ENCODE measurements around the gene LRP8. TPM values are rescaled to one million over a fixed set of nuclear protein-coding genes. Genes with fewer than 3 reads are reported as not detected.

The LRP8 gene
- total and polyA plus RNA-seq, 4 donors, result 0.15 to 0.75 (median 0.29) TPM

GRCh38 chr1:53254011-53254640, 73.7 kb downstream of the LRP8 start:
- H3K4me3 ChIP-seq (ENCODE audit: low read depth in 1 of 3, low read length in 3 of 3), result no peak overlapping the region
- no peaks in the 10 kb centered on the region for H3K9me3 ChIP-seq (ENCODE audit: control insufficient read depth in 4 of 4, low read length in 3 of 4)
- 71% methylated on average over 4 of the region's 4 CpGs for WGBS
- H3K27me3 ChIP-seq (ENCODE audit: control insufficient read depth in 4 of 4, insufficient read depth in 4 of 4, low read length in 3 of 4), result peaks cover 0 to 2% (median 0%) of the 10 kb centered on the region in 4 donors
- H3K9ac ChIP-seq (ENCODE audit: low read depth in 1 of 2, low read length in 2 of 2), result no peak overlapping the region
- no peak for TF ChIP-seq NR2F2 (IDR thresholded peaks at IDR 0.05)
- TF ChIP-seq, protein P1, sequence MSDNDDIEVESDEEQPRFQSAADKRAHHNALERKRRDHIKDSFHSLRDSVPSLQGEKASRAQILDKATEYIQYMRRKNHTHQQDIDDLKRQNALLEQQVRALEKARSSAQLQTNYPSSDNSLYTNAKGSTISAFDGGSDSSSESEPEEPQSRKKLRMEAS (IDR thresholded peaks at IDR 0.05), result no peak
- no peak for TF ChIP-seq ATF3 (IDR thresholded peaks at IDR 0.05)
- H3K4me1 ChIP-seq (ENCODE audit: control insufficient read depth in 4 of 4, insufficient read depth in 4 of 4, low read length in 3 of 4), result no peaks in the 10 kb centered on the region
- no peaks in the 10 kb centered on the region for H3K36me3 ChIP-seq (ENCODE audit: control insufficient read depth in 4 of 4, insufficient read depth in 3 of 4, low read depth in 1 of 4, low read length in 3 of 4)
- H3K27ac ChIP-seq (ENCODE audit: low read depth in 1 of 2, low read length in 2 of 2), result no peak overlapping the region
- DNase-seq (ENCODE audit: low spot score), result no peak

GRCh38 chr1:53250325-53250724, 77.5 kb downstream of the LRP8 start:
- Histone ChIP-seq H3K4me3 (ENCODE audit: low read depth in 1 of 3, low read length in 3 of 3) (no peak overlapping the region), H3K9me3 (ENCODE audit: control insufficient read depth in 4 of 4, low read length in 3 of 4) (no peaks in the 10 kb centered on the region), H3K36me3 (ENCODE audit: control insufficient read depth in 4 of 4, insufficient read depth in 3 of 4, low read depth in 1 of 4, low read length in 3 of 4) (no peaks in the 10 kb centered on the region), H3K4me1 (ENCODE audit: control insufficient read depth in 4 of 4, insufficient read depth in 4 of 4, low read length in 3 of 4) (no peaks in the 10 kb centered on the region), H3K9ac (ENCODE audit: low read depth in 1 of 2, low read length in 2 of 2) (no peak overlapping the region), H3K27ac (ENCODE audit: low read depth in 1 of 2, low read length in 2 of 2) (no peak overlapping the region), H3K27me3 (ENCODE audit: control insufficient read depth in 4 of 4, insufficient read depth in 4 of 4, low read length in 3 of 4) (no peaks in the 10 kb centered on the region)
- 70% methylated on average over 4 of the region's 4 CpGs for WGBS
- TF ChIP-seq HNF4G (IDR thresholded peaks at IDR 0.05), result no peak
- no peak for TF ChIP-seq NR2F2 (IDR thresholded peaks at IDR 0.05)
- TF ChIP-seq ZBTB33 (IDR thresholded peaks at IDR 0.05), result no peak
- no peak for TF ChIP-seq FOXA2 (IDR thresholded peaks at IDR 0.05)
- TF ChIP-seq ATF3 (IDR thresholded peaks at IDR 0.05), result no peak
- no peak for TF ChIP-seq RXRA (IDR thresholded peaks at IDR 0.05)
- no peak for TF ChIP-seq REST (IDR thresholded peaks at IDR 0.05)
- TF ChIP-seq GABPA (IDR thresholded peaks at IDR 0.05 in 1 of 2, conservative IDR thresholded peaks at IDR 0.05 in 1 of 2), result no peak
- TF ChIP-seq TAF1 (conservative IDR thresholded peaks at IDR 0.05), result no peak
- DNase-seq (ENCODE audit: low spot score), result no peak

DNA sequence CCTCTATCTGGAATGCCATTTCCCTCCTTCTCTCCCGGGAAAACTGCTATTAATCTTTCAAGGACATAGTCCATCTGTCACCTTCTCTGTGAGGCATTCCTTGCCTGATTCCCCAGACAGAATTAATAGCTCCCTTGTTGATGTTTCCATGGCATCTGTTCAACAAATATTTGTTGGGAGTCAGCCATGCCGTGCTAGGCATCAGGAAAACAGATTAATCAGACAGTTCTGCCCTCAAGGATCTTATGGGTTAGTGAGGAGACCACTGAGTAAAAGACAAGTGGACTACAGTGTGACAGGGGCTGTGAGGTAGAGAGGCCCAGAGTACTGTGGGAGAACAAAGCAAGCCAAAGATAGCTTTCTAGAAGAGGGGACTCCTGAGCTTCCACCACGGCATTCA, 78.2 kb downstream of the LRP8 start:
- Histone ChIP-seq H3K4me3 (ENCODE audit: low read depth in 1 of 3, low read length in 3 of 3) (no peak overlapping the region), H3K9ac (ENCODE audit: low read depth in 1 of 2, low read length in 2 of 2) (no peak overlapping the region), H3K27ac (ENCODE audit: low read depth in 1 of 2, low read length in 2 of 2) (no peak overlapping the region), H3K27me3 (ENCODE audit: control insufficient read depth in 4 of 4, insufficient read depth in 4 of 4, low read length in 3 of 4) (no peaks in the 10 kb centered on the region), H3K9me3 (ENCODE audit: control insufficient read depth in 4 of 4, low read length in 3 of 4) (no peaks in the 10 kb centered on the region), H3K4me1 (ENCODE audit: control insufficient read depth in 4 of 4, insufficient read depth in 4 of 4, low read length in 3 of 4) (no peaks in the 10 kb centered on the region), H3K36me3 (ENCODE audit: control insufficient read depth in 4 of 4, insufficient read depth in 3 of 4, low read depth in 1 of 4, low read length in 3 of 4) (no peaks in the 10 kb centered on the region)
- WGBS, result 68% methylated on average over 3 of the region's 3 CpGs
- DNase-seq (ENCODE audit: low spot score), result no peak
- TF ChIP-seq FOXA2 (IDR thresholded peaks at IDR 0.05) (no peak), EGR1 (IDR thresholded peaks at IDR 0.05; ENCODE audit: low read depth in 2 of 2) (no peak), REST (IDR thresholded peaks at IDR 0.05) (no peak), TAF1 (conservative IDR thresholded peaks at IDR 0.05) (no peak), FOXA1 (IDR thresholded peaks at IDR 0.05) (no peak), YY1 (IDR thresholded peaks at IDR 0.05) (no peak), RAD21 (IDR thresholded peaks at IDR 0.05) (no peak), SP1 (IDR thresholded peaks at IDR 0.05) (no peak)
- TF ChIP-seq, protein P1 (IDR thresholded peaks at IDR 0.05), result no peak
